NK-92 (cell line): ENCODE measurements around the gene DRGX.

ENCODE experiments used
- DNase-seq: peaks from one replicate; lab custom pipeline; 2025; ENCODE audit not compliant: unreplicated experiment; lab: John Stamatoyannopoulos, UW

DRGX gene

DNA sequence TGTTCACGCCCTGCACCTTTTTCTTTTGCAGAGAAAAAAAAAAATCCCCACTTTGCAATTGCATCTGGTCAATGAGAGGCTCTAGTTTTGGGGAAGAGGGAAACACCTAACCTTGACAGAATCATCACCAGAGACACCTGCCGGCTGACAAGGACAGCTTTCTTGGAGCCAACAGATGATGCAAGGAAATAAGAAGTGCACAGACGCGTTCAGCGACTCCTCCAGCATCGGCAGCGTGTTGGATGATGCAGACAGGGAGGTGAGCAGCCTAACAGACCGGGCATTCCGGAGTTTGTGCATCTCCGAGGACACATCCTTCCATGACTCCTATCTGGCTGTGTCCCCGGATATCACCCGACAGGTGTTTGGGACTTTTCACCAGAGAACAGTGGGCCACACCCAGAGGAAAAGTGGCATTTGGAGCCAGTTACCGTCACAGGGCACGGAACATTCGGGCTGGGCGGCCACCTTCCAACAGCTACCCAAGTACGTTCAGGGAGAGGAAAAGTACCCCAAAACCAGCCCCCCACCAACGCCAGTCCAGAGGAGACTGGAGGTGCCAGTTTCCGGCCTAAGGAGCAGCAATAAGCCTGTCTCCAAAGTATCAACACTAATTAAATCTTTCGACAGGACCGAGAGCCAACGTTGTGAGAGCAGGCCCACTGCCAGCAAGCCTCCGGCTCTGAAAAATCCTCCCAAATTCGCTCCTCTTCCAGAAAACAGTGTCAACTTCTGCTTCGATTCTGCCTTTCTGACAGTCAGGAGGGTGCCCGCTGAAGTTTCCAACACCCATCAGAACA, 73.3 kb downstream of the DRGX start:
- no peak for DNase-seq

- no peak for DNase-seq
These were observed 74.9 kb downstream of the DRGX start for GRCh38 chr10:49321021-49321420.

DNA sequence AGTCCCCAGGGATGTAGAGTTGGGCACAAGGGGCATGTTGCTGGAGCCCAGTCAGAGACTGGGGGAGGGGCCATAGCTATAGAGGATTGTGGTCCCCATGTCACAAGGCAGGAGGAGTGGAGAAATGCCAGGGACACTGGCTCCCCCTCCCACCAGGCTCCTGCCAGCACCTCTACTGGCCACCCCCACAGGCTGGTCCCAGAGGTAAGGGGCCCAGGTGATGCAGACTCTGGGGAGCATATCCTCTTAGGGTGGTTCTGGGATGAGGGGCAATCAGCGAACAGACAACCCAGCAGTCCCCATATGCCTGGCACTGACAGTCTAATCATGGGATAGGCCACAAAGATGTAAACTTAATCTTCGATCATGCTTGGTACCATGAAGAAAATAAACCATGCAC, 75.7 kb downstream of the DRGX start:
- no peak for DNase-seq

- DNase-seq: no peak
These were observed 76.7 kb downstream of the DRGX start for GRCh38 chr10:49319206-49319605.

- no peak for DNase-seq
These were observed 77.1 kb downstream of the DRGX start for GRCh38 chr10:49318755-49319154.

DNA sequence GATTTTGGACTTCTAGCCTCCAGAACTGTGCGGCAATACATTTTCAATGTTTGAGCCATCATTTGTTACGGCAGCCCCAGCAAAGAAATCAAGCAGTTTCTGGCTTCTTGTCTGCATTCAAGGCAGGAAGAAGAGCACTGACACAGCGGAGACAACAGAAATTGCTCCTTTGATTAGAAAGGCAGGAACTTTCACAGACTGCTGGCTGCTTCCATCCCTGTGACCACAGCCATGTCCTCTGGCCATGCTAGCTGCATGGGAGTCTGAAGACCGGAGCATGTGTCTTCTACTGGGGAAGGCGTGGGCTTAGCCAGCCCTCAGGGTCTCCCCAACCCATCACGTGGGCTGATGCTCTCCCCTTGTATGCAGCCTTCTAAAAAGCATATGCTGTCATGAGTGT, 77.9 kb downstream of the DRGX start:
- no peak for DNase-seq

DNA sequence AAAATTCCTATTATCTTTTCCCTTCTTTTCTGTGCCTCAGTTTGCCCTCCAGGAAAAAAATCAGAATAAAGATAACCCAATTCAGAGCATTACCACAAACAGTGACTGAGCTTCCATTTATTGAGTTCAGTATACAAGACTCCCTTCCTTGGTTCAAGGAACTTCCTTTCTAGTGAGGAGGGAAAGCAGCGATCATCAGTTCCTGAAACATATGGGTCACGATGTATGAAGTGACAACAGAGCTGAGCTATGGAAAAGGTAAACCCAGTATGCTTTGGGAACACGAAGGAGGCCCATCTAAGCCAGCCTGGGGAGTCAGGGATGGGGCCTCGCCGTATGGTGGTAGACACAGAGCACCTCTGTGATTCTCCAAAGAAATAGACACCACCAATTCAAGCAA, 81.1 kb downstream of the DRGX start:
- no peak for DNase-seq
